Stimulated activated CD8-positive, alpha-beta memory T cell treated with anti-CD3 and anti-CD28 coated beads, Interleukin-4, amount 100 ng/mL, for 4 hours (primary cell): ENCODE results near the gene FGF11.

ENCODE experiments used
- DNase-seq, 2 donors: peaks; one replicate each; pipeline ENCODE4 v3.0.0-alpha.2; 2020; ENCODE audit warnings: low read depth in 2 of 2, low spot score in 1 of 2

The FGF11 gene

DNA sequence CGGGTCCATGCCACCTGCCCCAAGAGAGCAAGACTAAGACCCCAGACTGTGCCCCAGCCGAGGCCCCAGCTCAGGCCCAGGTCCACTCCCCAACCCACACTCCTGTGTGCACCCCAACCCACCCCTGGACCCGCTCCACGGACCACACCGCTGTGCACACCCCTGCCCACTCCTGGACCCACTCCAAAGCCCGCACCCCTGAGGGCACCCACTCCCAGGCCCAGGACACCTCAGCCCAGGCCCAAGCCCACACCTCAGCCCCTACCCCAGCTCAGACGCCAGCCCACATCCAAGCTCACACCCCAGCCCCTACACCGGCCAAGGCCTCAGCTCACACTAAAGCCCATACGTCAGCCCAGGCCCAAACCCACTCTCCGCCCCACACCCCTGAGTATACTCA lies 9.6 kb upstream of the FGF11 start:
- DNase-seq, result no peak

- DNase-seq, result no peak
These were observed 8.1 kb upstream of the FGF11 start for GRCh38 chr17:7431231-7431630.

GRCh38 chr17:7432296-7432695 lies 7.0 kb upstream of the FGF11 start:
- DNase-seq, result no peak

- DNase-seq, result peak in 1 of 2 donors; percentile 29
These were observed 3.4 kb upstream of the FGF11 start for GRCh38 chr17:7435676-7436555.

DNA sequence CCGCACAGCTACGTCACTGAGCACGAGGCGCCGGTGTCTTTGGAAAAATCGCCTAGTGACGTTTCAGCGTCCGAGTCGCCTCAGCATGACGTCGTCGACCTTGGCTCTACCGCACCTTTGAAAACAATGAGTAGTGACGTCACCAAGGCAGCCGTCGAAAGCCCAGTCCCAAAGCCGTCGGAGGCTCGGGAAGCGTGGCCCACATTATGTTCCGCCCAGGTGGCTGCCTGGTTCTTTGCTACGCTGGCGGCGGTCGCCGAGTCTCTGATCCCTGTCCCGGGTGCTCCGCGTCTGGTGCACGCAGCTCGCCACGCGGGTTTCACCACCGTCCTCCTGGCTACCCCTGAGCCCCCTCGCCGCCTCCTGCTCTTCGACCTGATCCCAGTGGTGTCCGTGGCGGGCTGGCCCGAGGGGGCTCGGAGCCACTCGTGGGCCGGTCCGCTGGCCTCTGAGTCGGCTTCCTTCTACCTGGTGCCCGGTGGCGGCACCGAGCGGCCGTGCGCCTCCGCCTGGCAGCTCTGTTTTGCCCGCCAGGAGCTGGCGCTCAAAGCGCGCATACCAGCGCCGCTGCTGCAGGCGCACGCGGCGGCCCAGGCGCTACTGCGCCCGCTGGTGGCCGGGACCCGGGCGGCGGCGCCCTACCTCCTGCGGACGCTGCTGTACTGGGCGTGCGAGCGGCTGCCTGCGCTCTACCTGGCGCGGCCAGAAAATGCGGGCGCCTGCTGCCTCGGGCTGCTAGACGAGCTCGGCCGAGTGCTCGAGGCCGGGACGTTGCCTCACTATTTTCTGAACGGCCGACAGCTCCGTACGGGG lies 2.5 kb upstream of the FGF11 start:
- DNase-seq, result peak in 1 of 2 donors; percentile 55

- DNase-seq, result no peak
These were observed 1.9 kb upstream of the FGF11 start for GRCh38 chr17:7437369-7437863.

- DNase-seq, result peak in 1 of 2 donors; percentile 30
These were observed 1.2 kb upstream of the FGF11 start for GRCh38 chr17:7437950-7438614.

DNA sequence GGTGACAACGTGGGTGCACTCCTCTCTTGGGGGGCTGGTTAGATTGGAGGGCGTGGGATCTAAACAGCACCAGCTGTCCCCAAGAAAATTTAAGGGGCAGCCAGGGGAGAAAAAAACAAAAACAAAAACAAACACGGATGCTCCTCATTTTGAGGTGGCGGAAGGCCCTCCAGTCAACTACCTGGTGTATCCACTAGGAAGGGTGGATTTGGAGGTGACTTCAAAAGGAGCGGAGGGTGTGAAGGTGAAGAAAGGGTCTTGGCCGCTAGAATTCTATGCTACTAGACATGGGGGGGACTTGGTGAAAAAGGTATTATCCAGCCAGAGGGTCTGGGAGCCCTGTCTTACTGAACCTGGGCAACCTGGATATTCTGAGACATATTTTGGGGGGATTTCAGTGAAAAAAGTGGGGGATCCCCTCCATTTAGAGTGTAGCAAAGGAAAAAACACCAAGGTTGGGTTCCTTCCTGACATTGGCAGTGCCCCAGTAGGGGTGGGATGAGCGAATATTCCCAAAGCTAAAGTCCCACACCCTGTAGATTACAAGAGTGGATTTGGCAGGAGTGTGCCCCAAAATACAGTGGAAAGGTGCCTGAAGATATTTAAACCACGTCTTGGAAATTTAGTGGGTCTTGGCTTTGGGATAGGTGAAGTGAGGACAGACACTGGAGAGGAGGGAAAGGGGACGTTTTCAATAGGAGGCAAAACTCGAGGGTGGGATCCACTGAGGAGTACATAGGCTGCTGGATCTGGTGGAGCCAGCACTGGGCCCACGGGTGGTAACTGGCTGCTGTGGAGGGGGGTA lies 454 bp upstream of the FGF11 start:
- DNase-seq, result no peak

GRCh38 chr17:7440113-7440833 lies 961 bp downstream of the FGF11 start:
- DNase-seq, result no peak

DNA sequence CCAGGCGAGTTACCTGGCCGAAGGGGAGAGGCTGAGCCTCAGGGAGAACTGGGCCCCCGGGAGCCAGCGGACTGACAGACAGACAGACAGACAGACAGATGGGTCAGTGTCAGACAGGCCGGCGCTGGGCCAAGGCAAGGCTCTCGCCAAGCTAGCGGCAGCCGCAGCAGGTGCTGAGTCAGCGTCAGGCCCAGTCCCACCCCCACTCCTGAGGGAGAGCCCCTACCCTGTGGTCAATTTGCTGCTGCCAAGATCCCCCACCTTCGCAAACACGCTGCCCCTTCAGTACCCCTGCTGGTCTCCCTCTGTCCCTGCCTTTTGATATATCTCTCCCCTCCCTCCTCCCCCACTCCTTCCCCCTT lies 1.5 kb downstream of the FGF11 start:
- DNase-seq, result no peak

DNA sequence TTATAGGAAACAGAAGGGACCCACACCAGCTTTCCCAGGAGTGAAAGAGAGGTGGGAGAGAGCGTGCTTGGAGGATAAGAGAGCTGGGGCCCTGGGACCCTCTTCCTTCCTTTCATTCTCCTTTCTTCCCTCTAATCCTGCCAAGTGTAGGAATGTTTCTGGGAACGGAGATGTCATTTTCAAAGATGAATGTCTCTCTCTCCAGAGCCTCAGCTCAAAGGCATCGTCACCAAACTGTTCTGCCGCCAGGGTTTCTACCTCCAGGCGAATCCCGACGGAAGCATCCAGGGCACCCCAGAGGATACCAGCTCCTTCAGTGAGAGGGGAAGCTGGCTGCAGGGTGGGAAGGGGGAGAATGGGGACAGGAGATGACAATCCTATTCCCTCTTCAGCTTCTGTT lies 2.0 kb downstream of the FGF11 start:
- no peak for DNase-seq

DNA sequence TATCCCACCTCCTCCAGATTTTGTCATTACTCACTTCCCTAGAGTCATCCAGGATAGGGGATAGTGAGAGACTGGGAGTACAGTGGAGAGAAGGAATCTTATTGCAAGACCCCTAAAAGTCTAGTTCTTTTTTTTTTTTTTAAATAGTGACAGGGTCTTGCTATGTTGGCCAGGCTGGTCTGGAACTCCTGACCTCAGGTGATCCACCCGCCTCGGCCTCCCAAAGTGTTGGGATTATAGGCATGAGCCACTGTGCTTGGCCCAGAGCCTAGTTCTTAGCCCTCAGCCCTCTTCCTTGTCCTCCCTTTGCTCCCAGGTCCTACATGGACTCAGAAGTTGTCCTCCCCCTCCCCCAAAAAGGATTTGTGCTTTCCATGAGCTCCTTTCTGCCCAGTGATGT lies 2.8 kb downstream of the FGF11 start:
- DNase-seq, result no peak

GRCh38 chr17:7443499-7444485 lies 4.5 kb downstream of the FGF11 start:
- DNase-seq, result no peak

GRCh38 chr17:7444682-7445618 lies 5.6 kb downstream of the FGF11 start, which contains the start of gene CHRNB1:
CHRNB1 (plus strand) TSS chr17:7445061; CDS start chr17:7445128, 67 bp downstream.
- no peak for DNase-seq

DNA sequence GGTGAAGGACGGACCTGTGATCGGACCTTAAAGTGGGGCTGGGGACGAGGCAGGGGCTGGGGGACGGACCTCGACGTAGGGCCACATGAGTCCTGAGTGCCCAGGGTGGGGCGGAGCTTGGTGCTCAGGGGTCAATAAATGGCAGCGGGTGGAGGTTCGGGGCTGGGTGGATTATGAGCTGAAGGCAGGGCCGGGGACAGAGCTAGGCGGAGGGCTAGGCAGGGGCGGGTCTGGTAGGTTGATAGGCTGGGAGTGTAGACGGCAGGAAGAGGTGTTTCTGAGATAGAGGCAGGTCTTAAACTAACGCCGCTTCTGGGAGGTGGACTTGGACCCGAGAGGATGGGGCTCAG lies 6.3 kb downstream of the FGF11 start:
- no peak for DNase-seq

GRCh38 chr17:7448461-7448860 lies 9.1 kb downstream of the FGF11 start:
- no peak for DNase-seq

- no peak for DNase-seq
These were observed 20.7 kb downstream of the FGF11 start for GRCh38 chr17:7459961-7460545.
